HCEC 1CT (cell line): Measurements from ENCODE around the gene MARK1.
A peak's percentile ranks its signal among the peaks of the same experiment; 100 is the strongest.

Experiments
- DNase-seq: peaks from one replicate; pipeline ENCODE4 v3.0.0-alpha.2; 2017

MARK1 gene

GRCh38 chr1:220692436-220693228 is 164.7 kb downstream of the MARK1 start:
- DNase-seq, result peak; percentile 59

GRCh38 chr1:220694866-220695382 is 167.0 kb downstream of the MARK1 start:
- no peak for DNase-seq

- no peak for DNase-seq
Measured at GRCh38 chr1:220695426-220695825, 167.5 kb downstream of the MARK1 start.

GRCh38 chr1:220696226-220696862 is 168.4 kb downstream of the MARK1 start:
- DNase-seq, result no peak

- peak; percentile 37 for DNase-seq
Measured at GRCh38 chr1:220696863-220697231, 168.9 kb downstream of the MARK1 start.

GRCh38 chr1:220697326-220697725 is 169.4 kb downstream of the MARK1 start:
- no peak for DNase-seq

- no peak for DNase-seq
Measured at GRCh38 chr1:220698607-220699016, 170.7 kb downstream of the MARK1 start.

- no peak for DNase-seq
Measured at GRCh38 chr1:220699044-220699443, 171.1 kb downstream of the MARK1 start.

- DNase-seq, result no peak
Measured at GRCh38 chr1:220700556-220701179, 172.7 kb downstream of the MARK1 start.

- DNase-seq, result peak; percentile 19
Measured at GRCh38 chr1:220701974-220702373, 174.0 kb downstream of the MARK1 start.

GRCh38 chr1:220702733-220703270 is 174.9 kb downstream of the MARK1 start:
- no peak for DNase-seq

GRCh38 chr1:220703305-220703704 is 175.4 kb downstream of the MARK1 start:
- no peak for DNase-seq

GRCh38 chr1:220705782-220706181 is 177.8 kb downstream of the MARK1 start:
- DNase-seq, result no peak

- DNase-seq, result no peak
Measured at GRCh38 chr1:220706480-220706879, 178.5 kb downstream of the MARK1 start.

GRCh38 chr1:220707160-220707559 is 179.2 kb downstream of the MARK1 start:
- no peak for DNase-seq

GRCh38 chr1:220708244-220708643 is 180.3 kb downstream of the MARK1 start:
- DNase-seq, result no peak

GRCh38 chr1:220708936-220709801 is 181.2 kb downstream of the MARK1 start:
- no peak for DNase-seq

GRCh38 chr1:220710333-220710732 is 182.4 kb downstream of the MARK1 start:
- DNase-seq, result no peak

- DNase-seq, result no peak
Measured at GRCh38 chr1:220711056-220711809, 183.3 kb downstream of the MARK1 start.
